Esophagus muscularis mucosa (tissue), 4 donors: ENCODE results near the gene RPRML.

Experiments
- EP300 ChIP-seq: sonication (generic); formaldehyde crosslinking; IDR thresholded peaks from one replicate; pipeline ENCODE4 v1.6.1; 2017; ENCODE audit warnings: antibody characterized with exemption
- POLR2A ChIP-seq: fragments of 450-650 bp; IDR thresholded peaks from one replicate; pipeline ENCODE4 v1.6.1; 2017; ENCODE audit warnings: antibody characterized with exemption, moderate library complexity, mild to moderate bottlenecking, low read depth
- TF ChIP-seq, protein P1 (sequence below), 3 experiments: fragments of 200-600 bp in 2 of 3; fragments of 450-650 bp in 1 of 3; sonication (generic) in 2 of 3; IDR thresholded peaks; one replicate each; pipeline ENCODE4 v1.5.1; 2017 to 2019; ENCODE audit warnings: antibody characterized with exemption in 3 of 3, mild to moderate bottlenecking in 2 of 3, moderate library complexity in 1 of 3

DNA sequence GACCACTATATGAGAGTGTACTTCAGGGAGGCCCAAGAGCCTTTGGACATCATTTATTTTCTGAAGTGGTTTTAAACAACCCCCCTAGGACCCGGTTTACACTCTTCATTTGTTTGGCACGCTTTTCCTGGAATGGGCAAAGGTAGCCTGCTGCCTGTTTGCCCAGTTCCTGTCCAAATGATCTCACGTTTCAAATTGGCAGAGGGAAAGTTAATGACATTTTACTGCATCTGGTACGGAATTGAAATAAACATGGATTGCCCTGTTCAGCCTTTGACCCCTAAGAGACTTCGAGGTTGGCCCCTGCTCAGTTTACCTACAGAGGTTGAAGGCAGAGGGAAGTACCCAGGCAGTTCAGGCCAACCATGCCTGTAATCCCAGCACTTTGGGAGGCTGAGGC is 5.8 kb upstream of the RPRML start:
- TF ChIP-seq, protein P1, sequence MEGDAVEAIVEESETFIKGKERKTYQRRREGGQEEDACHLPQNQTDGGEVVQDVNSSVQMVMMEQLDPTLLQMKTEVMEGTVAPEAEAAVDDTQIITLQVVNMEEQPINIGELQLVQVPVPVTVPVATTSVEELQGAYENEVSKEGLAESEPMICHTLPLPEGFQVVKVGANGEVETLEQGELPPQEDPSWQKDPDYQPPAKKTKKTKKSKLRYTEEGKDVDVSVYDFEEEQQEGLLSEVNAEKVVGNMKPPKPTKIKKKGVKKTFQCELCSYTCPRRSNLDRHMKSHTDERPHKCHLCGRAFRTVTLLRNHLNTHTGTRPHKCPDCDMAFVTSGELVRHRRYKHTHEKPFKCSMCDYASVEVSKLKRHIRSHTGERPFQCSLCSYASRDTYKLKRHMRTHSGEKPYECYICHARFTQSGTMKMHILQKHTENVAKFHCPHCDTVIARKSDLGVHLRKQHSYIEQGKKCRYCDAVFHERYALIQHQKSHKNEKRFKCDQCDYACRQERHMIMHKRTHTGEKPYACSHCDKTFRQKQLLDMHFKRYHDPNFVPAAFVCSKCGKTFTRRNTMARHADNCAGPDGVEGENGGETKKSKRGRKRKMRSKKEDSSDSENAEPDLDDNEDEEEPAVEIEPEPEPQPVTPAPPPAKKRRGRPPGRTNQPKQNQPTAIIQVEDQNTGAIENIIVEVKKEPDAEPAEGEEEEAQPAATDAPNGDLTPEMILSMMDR (IDR thresholded peaks at IDR 0.05) = no peak
- TF ChIP-seq POLR2A = no peak
- no peak for TF ChIP-seq EP300
